AML-193 (cell line): ENCODE measurements around the gene MGST2.

Experiments
- DNase-seq, 2 experiments: peaks; one replicate each; lab custom pipeline; 2025; lab: John Stamatoyannopoulos, UW

MGST2 gene

GRCh38 chr4:139738846-139739613 lies 73.4 kb downstream of the MGST2 start:
- DNase-seq, result no peak

DNA sequence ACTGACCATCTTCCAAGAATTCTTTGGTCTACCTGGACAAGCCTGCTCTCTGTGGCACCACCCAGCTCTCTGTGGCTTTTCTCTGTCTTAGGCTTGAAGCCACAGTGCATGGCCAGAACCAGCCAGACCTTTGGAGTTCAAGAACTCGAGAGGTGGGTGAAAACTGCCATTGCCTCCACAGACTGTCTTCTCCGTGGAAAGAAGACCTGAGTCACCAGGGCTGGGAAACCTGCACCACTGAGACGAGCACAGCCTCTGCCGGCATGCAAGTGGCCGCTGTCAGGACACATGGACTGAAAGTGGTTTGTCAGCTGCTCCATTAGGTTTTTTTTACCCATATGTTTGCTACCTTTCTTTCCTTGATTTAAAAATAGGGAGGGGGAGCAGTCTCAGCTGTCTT lies 74.5 kb downstream of the MGST2 start:
- DNase-seq, result no peak

- DNase-seq, result peak; percentile 70 to 80
Measured at GRCh38 chr4:139740531-139741041, 75.0 kb downstream of the MGST2 start.

GRCh38 chr4:139743027-139743426 lies 77.4 kb downstream of the MGST2 start:
- DNase-seq, result no peak

- no peak for DNase-seq
Measured at GRCh38 chr4:139744232-139744631, 78.6 kb downstream of the MGST2 start.

- no peak for DNase-seq
Measured at GRCh38 chr4:139745111-139745639, 79.6 kb downstream of the MGST2 start.

- DNase-seq, result no peak
Measured at GRCh38 chr4:139746431-139747171, 81.0 kb downstream of the MGST2 start.

- DNase-seq, result no peak
Measured at GRCh38 chr4:139749338-139749737, 83.7 kb downstream of the MGST2 start.

- DNase-seq, result no peak
Measured at GRCh38 chr4:139749835-139750498, 84.3 kb downstream of the MGST2 start.

GRCh38 chr4:139753686-139754085 lies 88.1 kb downstream of the MGST2 start:
- DNase-seq, result no peak
